HG03354 (cell line): ENCODE data around the gene SPRED2.
"Not testable (repeated sequence)": the region's sequence is repeated elsewhere in the genome, so short reads cannot be mapped to it uniquely, and the experiment has no call there.

Source experiments
- ATAC-seq: cut with Tn5 transposase; IDR thresholded peaks from one replicate; pipeline ENCODE4 v1.9.1; 2021; ENCODE audit warnings: mild to moderate bottlenecking; ENCODE audit not compliant: unreplicated experiment, poor library complexity, severe bottlenecking

Gene SPRED2

GRCh38 chr2:65351948-65352595 lies 80.3 kb downstream of the SPRED2 start:
- ATAC-seq = no peak

GRCh38 chr2:65351234-65351947 lies 81.0 kb downstream of the SPRED2 start:
- ATAC-seq = no peak

DNA sequence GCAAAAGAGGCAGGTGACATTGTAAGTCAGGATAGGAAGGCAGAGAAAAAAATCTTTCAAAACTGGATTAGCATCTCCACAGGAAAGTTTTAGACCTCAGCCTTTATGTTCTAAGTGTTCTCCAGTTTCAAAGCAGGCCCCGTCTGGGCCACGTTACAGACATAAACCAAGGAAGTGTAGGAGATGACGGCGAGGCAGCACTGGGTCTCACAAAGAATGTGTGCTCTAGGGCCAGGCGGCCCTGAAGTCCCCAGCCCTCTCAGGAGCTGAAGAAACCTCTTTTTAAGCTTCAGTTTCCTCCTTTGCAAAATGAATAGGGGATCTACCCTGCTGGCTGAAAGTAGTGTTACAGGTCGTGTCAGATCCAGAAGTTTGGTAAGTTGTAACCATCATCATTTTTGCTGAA lies 81.7 kb downstream of the SPRED2 start:
- ATAC-seq = peak; percentile 49

GRCh38 chr2:65349863-65350262 lies 82.5 kb downstream of the SPRED2 start:
- no peak for ATAC-seq

- ATAC-seq = no peak
Observed at GRCh38 chr2:65347913-65348312, 84.5 kb downstream of the SPRED2 start.

DNA sequence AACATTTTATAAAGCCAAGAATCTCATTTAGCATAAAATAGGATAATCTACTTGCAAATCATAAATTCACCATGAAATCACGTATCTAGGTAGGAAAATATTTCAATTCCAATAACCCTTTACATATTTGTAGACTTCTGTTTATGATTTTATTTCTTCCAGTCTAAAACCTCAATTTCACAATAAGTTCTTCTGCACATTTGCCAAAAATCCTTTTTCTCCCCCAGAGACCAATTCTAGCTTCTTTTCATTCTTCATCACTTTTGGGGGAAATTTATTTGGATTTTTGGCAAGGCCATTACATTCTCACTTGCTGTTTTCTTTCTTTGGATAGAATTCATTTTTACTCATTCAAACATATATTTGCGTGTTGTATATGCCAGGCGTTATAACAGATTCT lies 86.8 kb downstream of the SPRED2 start:
- no peak for ATAC-seq

DNA sequence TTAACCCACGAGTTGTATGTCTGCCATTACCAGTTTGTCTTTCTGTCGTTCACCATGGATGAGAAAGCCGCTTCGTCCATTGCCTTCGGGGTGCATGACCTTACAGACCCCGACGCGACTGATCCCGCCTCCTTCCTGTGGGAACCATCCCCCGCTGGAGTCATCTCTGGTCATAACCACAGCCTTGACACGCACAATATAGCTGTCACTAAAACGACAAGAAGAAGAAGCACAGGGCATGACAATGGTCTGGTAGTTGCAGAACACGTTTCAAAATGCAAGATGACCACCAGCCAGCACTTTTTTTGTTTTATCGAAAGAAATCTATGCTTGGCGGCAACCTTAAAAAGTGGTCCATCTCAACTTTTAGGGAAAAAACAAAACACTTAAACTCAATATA lies 87.7 kb downstream of the SPRED2 start:
- ATAC-seq = no peak

DNA sequence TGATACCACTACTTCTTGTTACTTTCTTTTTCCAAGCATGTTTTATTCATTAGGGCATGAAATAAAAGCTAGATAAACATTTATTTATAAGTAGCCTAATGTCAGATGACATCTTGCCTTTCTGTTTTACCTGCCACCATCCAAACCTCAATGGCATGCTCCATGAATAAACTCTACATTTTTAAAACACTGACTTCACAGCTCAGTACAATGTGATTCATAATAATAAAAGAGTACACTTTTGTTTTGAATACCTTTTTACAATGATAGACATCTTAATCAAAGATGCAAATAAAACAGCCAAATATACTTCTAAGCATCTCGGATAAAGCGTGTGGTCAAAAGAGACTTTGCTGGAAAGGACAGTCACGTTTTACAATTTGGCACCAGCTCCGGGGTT lies 88.2 kb downstream of the SPRED2 start:
- no peak for ATAC-seq

GRCh38 chr2:65343386-65343785 lies 89.0 kb downstream of the SPRED2 start:
- ATAC-seq = no peak

DNA sequence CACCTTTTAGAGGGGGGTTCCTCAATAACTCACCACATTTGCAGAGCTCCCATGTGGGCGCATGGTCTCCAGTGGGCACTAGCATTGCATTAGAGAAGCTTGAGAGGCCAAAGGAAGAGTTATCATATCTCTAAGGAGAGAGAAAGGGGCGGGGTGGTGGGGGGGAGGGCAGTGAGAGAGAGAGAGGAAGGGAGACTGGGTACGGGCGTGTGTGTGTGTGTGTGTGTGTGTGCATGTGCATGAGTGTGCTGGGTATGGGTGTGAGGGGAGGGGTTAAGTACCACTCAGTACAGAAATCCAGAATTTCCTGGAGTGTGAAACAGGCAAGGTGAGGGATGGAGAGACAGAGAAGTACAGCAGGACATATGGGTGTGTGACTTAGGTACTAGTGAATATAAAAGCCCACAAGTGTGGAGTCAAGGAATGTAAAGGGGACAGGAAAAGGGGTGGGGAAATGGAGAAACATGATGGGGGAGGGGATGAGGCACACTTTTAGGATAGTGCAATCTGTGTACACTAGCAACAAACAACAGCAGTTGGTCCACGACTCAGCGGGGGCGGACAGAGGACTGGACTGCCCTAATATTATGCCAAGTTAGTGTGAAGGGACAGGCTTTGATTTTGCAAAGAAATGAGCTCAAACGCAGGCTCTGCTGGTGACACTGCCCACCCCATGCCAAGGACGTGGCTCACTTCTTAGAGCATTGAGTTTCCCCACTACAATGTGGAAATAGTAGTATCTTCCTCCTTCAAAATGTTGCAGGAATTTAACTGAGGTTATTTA lies 91.3 kb downstream of the SPRED2 start:
- no peak for ATAC-seq

- no peak for ATAC-seq
Observed at GRCh38 chr2:65339648-65340047, 92.8 kb downstream of the SPRED2 start.

GRCh38 chr2:65338830-65339495 lies 93.4 kb downstream of the SPRED2 start:
- ATAC-seq = not testable (repeated sequence)

DNA sequence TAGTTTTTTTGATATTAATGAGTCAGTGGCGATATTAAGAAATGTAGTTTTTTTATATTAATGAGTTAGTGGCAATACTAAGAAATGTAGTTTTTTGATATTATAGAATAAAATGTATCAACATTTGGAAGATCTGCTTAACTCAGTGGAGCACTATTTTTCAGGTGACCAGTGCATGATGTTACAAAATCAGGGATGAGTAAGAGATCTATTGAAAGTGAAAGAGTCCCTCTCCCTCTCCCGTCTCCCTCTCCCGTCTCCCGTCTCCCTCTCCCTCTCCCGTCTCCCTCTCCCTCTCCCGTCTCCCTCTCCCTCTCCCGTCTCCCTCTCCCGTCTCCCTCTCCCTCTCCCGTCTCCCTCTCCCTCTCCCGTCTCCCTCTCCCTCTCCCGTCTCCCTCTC lies 94.5 kb downstream of the SPRED2 start:
- not testable (repeated sequence) for ATAC-seq

GRCh38 chr2:65334714-65335113 lies 97.7 kb downstream of the SPRED2 start:
- ATAC-seq = no peak

- ATAC-seq = no peak
Observed at GRCh38 chr2:65331336-65332025, 100.9 kb downstream of the SPRED2 start.

- ATAC-seq = no peak
Observed at GRCh38 chr2:65329525-65329924, 102.9 kb downstream of the SPRED2 start.

DNA sequence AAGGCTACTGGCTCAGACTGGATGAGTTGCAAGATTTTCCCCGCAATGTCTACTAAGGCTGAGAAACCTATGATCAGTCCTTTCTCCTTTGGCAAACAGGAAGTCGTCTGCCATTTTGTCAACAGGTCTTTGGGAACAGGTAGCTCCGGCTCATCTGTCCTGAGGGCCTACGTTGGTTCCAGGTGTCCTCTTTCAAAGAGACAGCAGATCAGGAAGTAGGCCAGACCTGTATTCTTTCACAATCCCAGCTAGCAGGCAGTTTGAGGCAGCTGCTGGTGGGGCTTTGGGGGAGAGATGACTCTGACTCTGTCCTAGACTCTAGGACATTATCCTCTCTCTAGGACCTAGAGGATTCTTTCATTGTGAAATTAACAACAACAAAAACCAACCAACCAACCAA lies 106.1 kb downstream of the SPRED2 start:
- no peak for ATAC-seq

- ATAC-seq = no peak
Observed at GRCh38 chr2:65325066-65325465, 107.3 kb downstream of the SPRED2 start.

- ATAC-seq = no peak
Observed at GRCh38 chr2:65320946-65321345, 111.5 kb downstream of the SPRED2 start.
